Measurements from ENCODE around the gene SAPCD2. TPM values are rescaled to one million over a fixed set of nuclear protein-coding genes. Genes with fewer than 3 reads are reported as not detected.

The SAPCD2 gene
- total and polyA plus RNA-seq, 2 donors from 2014 or later, result 1.7 to 2.3 TPM

DNA sequence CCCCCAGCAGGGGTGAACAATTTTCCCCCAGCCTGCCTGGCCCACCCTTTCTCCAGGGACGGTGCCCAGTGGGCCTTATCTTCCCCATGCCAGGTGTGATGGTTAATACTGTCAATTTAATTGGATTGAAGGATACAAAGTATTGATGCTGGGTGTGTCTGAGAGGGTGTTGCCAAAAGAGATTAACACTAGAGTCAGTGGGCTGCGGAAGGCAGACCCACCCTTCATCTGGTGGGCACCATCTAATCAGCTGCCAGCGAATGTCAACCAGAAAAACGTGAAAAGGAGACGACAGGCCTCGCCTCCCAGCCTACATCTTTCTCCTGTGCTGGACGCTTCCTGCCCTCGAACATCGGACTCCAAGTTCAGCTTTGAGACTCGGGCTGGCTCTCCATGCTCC, 32.9 kb downstream of the SAPCD2 start:
- Histone ChIP-seq H3K27me3 (ENCODE audit: control insufficient read depth, insufficient read depth, low read length) (no peaks in the 10 kb centered on the region), H3K4me3 (ENCODE audit: low read length in 3 of 3) (no peak overlapping the region), H3K36me3 (ENCODE audit: control insufficient read depth in 2 of 3, insufficient read depth in 3 of 3, low read length in 3 of 3) (no peaks in the 10 kb centered on the region), H3K4me1 (ENCODE audit: control insufficient read depth in 2 of 3, insufficient read depth in 2 of 3, low read depth in 1 of 3, low read length in 3 of 3) (peaks cover 0 to 3% (median 0%) of the 10 kb centered on the region in 3 donors), H3K9ac (ENCODE audit: low read length in 3 of 3) (no peak overlapping the region), H3K9me3 (ENCODE audit: control insufficient read depth in 2 of 3, insufficient read depth in 1 of 3, low read length in 3 of 3) (no peaks in the 10 kb centered on the region), H3K27ac (ENCODE audit: low read depth in 2 of 2, low read length in 2 of 2) (no peak overlapping the region)
- DNase-seq, result no peak
- FAIRE-seq, result no peak
- intact Hi-C loops (cut with DNase I), result loop anchor here (10.0 kb wide), 1 partner anchor 253 kb away; no protein-coding TSS in a partner anchor
- TF ChIP-seq, protein P1, sequence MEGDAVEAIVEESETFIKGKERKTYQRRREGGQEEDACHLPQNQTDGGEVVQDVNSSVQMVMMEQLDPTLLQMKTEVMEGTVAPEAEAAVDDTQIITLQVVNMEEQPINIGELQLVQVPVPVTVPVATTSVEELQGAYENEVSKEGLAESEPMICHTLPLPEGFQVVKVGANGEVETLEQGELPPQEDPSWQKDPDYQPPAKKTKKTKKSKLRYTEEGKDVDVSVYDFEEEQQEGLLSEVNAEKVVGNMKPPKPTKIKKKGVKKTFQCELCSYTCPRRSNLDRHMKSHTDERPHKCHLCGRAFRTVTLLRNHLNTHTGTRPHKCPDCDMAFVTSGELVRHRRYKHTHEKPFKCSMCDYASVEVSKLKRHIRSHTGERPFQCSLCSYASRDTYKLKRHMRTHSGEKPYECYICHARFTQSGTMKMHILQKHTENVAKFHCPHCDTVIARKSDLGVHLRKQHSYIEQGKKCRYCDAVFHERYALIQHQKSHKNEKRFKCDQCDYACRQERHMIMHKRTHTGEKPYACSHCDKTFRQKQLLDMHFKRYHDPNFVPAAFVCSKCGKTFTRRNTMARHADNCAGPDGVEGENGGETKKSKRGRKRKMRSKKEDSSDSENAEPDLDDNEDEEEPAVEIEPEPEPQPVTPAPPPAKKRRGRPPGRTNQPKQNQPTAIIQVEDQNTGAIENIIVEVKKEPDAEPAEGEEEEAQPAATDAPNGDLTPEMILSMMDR (IDR thresholded peaks at IDR 0.05; ENCODE audit: borderline replicate concordance, extremely low read depth, insufficient read depth), result no peak

DNA sequence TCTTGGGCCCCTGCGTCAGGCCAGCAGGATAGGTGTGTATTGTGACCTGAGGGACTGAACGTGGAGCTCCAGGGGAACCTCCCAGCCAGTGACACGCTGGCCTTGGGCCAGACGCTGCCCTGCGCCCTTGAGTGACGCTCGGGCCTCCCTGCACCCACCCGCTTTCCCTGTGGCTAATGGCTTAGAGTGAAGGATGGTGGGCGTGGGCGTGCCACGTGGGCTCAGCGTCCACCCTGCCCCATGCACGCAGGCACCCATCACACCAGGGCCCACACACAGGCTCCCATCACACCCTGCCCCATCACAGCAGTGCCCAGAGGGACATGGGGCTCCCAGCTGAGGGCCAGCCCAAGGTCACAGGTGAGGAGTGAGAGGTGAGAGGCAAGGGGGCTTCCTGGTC, 33.3 kb downstream of the SAPCD2 start:
- FAIRE-seq, result no peak
- intact Hi-C loops (cut with DNase I), result loop anchor here (10.0 kb wide), 1 partner anchor 252 kb away; no protein-coding TSS in a partner anchor

DNA sequence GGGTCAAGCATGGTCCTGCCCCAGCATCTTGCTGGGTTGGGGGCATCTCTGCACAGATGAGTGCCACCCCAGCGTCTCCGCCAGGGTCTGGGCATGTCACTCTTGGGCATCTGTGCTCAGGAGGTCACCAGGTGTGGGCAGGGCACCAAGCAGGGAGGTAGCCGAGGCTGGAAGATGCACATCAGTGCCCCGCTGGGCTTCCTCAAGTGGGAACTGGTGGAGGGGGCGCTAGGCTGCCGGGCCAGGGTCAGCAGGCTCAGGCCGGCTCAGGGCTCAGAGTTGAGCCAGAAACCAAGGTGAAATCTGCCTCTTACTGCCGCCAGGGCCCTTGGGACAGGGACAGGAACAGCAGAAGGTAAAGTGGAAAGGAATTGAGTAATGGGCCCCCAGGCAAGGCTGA, 34.4 kb downstream of the SAPCD2 start:
- FAIRE-seq, result no peak
- TF ChIP-seq, protein P1 (IDR thresholded peaks at IDR 0.05; ENCODE audit: borderline replicate concordance, extremely low read depth, insufficient read depth), result no peak

More for the DNA sequence above, 33.3 kb downstream of the SAPCD2 start:
- H3K4me3 ChIP-seq (ENCODE audit: low read length in 3 of 3), result no peak overlapping the region
- DNase-seq, result no peak
- no peaks in the 10 kb centered on the region for H3K36me3 ChIP-seq (ENCODE audit: control insufficient read depth in 2 of 3, insufficient read depth in 3 of 3, low read length in 3 of 3)
- no peaks in the 10 kb centered on the region for H3K9me3 ChIP-seq (ENCODE audit: control insufficient read depth in 2 of 3, insufficient read depth in 1 of 3, low read length in 3 of 3)
- peaks cover 0 to 3% (median 0%) of the 10 kb centered on the region in 3 donors for H3K4me1 ChIP-seq (ENCODE audit: control insufficient read depth in 2 of 3, insufficient read depth in 2 of 3, low read depth in 1 of 3, low read length in 3 of 3)
- H3K27me3 ChIP-seq (ENCODE audit: control insufficient read depth, insufficient read depth, low read length), result no peaks in the 10 kb centered on the region
- no peak overlapping the region for H3K27ac ChIP-seq (ENCODE audit: low read depth in 2 of 2, low read length in 2 of 2)
- H3K9ac ChIP-seq (ENCODE audit: low read length in 3 of 3), result no peak overlapping the region
- TF ChIP-seq, protein P1 (IDR thresholded peaks at IDR 0.05; ENCODE audit: borderline replicate concordance, extremely low read depth, insufficient read depth), result no peak

DNA sequence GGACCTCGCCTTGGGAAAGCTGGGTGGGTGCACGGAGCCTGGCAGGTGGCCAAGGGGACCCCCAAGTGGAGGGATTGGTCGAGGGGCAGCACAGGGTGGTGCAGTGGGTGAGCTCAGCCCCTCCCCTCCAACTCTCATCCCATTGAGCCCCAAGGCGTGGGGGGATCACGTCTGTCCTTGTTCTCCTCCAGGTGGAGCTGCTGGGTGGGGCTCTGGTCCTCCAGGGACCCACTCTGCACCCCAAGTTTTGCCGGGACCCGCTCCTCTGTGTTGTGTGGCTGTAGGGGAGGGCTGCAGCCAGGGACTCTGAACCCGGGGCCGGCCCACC, 34.9 kb downstream of the SAPCD2 start:
- no peaks in the 10 kb centered on the region for H3K36me3 ChIP-seq (ENCODE audit: control insufficient read depth in 2 of 3, insufficient read depth in 3 of 3, low read length in 3 of 3)
- no peak overlapping the region for H3K4me3 ChIP-seq (ENCODE audit: low read length in 3 of 3)
- TF ChIP-seq, protein P1 (IDR thresholded peaks at IDR 0.05; ENCODE audit: borderline replicate concordance, extremely low read depth, insufficient read depth), result no peak
- FAIRE-seq (no peak), DNase-seq (no peak)
- H3K27ac ChIP-seq (ENCODE audit: low read depth in 2 of 2, low read length in 2 of 2), result no peak overlapping the region
- peaks cover 0 to 5% (median 0%) of the 10 kb centered on the region in 3 donors for H3K4me1 ChIP-seq (ENCODE audit: control insufficient read depth in 2 of 3, insufficient read depth in 2 of 3, low read depth in 1 of 3, low read length in 3 of 3)
- H3K9me3 ChIP-seq (ENCODE audit: control insufficient read depth in 2 of 3, insufficient read depth in 1 of 3, low read length in 3 of 3), result no peaks in the 10 kb centered on the region
- intact Hi-C loops (cut with DNase I), result loop anchor here (10.0 kb wide), 1 partner anchor 251 kb away; no protein-coding TSS in a partner anchor
- H3K9ac ChIP-seq (ENCODE audit: low read length in 3 of 3), result no peak overlapping the region
- H3K27me3 ChIP-seq (ENCODE audit: control insufficient read depth, insufficient read depth, low read length), result no peaks in the 10 kb centered on the region

More for the DNA sequence above, 34.4 kb downstream of the SAPCD2 start:
- Histone ChIP-seq H3K27me3 (ENCODE audit: control insufficient read depth, insufficient read depth, low read length) (no peaks in the 10 kb centered on the region), H3K9me3 (ENCODE audit: control insufficient read depth in 2 of 3, insufficient read depth in 1 of 3, low read length in 3 of 3) (no peaks in the 10 kb centered on the region), H3K36me3 (ENCODE audit: control insufficient read depth in 2 of 3, insufficient read depth in 3 of 3, low read length in 3 of 3) (no peaks in the 10 kb centered on the region), H3K9ac (ENCODE audit: low read length in 3 of 3) (no peak overlapping the region), H3K4me1 (ENCODE audit: control insufficient read depth in 2 of 3, insufficient read depth in 2 of 3, low read depth in 1 of 3, low read length in 3 of 3) (peaks cover 0 to 3% (median 0%) of the 10 kb centered on the region in 3 donors), H3K27ac (ENCODE audit: low read depth in 2 of 2, low read length in 2 of 2) (no peak overlapping the region), H3K4me3 (ENCODE audit: low read length in 3 of 3) (no peak overlapping the region)
- DNase-seq, result no peak
- intact Hi-C loops (cut with DNase I), result loop anchor here (10.0 kb wide), 1 partner anchor 251 kb away; no protein-coding TSS in a partner anchor
